IMR-90 (cell line): ENCODE data around the gene FAM90A1. TPM values are rescaled to one million over a fixed set of nuclear protein-coding genes. Genes with fewer than 3 reads are reported as not detected.
"Not testable (repeated sequence)": the region's sequence is repeated elsewhere in the genome, so short reads cannot be mapped to it uniquely, and the experiment has no call there.

ENCODE experiments used
- ATAC-seq: fragments of 200-7000 bp; cut with Tn5 transposase; 2 replicates; pipeline ENCODE4 v1.9.1; 2020; ENCODE audit warnings: low read depth, mild to moderate bottlenecking, moderate library complexity
- BruUV-seq: library from RNA; stranded (reverse); fragments of 400-500 nt; replicated peaks from 2 replicates; lab custom pipeline; 2021; lab: Mats Ljungman, UMichigan
- CTCF ChIA-PET: fragments of 300-600 bp; formaldehyde crosslinking; extraction: SDS; loops from one replicate; lab custom pipeline; 2021; ENCODE audit warnings: antibody characterized with exemption; lab: Yijun Ruan, JAX
- POLR2A ChIA-PET: fragments of 300-600 bp; sonication (Branson Sonifier 250); formaldehyde crosslinking; loops from one replicate; lab custom pipeline; 2022; ENCODE audit warnings: antibody characterized with exemption; ENCODE audit not compliant: unreplicated experiment; lab: Charles Lee
- DNase-seq: peaks from one replicate; pipeline ENCODE4 v3.0.0; 2013
- H2AFZ ChIP-seq: replicated peaks from 2 replicates; pipeline ENCODE3; 2013; ENCODE audit warnings: low read length, mild to moderate bottlenecking; ENCODE audit not compliant: poor library complexity
- H2AK5ac ChIP-seq: 2 replicates; pipeline ENCODE4 v1.6.1; 2013; ENCODE audit warnings: low read depth, low read length, inconsistent platforms
- H2AK9ac ChIP-seq: replicated peaks from 2 replicates; pipeline ENCODE3; 2013; ENCODE audit warnings: mild to moderate bottlenecking, low read depth, low read length, moderate library complexity; ENCODE audit not compliant: poor library complexity
- H2BK120ac ChIP-seq: 2 replicates; pipeline ENCODE4 v1.6.1; 2013; ENCODE audit warnings: low read depth, low read length, inconsistent platforms
- H2BK15ac ChIP-seq: 3 replicates; pipeline ENCODE4 v1.6.1; 2013; ENCODE audit warnings: low read depth, low read length, inconsistent platforms
- H2BK20ac ChIP-seq: 2 replicates; pipeline ENCODE4 v1.6.1; 2013; ENCODE audit warnings: low read depth, mild to moderate bottlenecking, inconsistent platforms, low read length, moderate library complexity
- H2BK5ac ChIP-seq: 2 replicates; pipeline ENCODE4 v1.6.1; 2013; ENCODE audit warnings: mild to moderate bottlenecking, low read depth, low read length, inconsistent platforms; ENCODE audit not compliant: poor library complexity, severe bottlenecking
- H3K14ac ChIP-seq: replicated peaks from 2 replicates; pipeline ENCODE4 v1.6.1; 2013; ENCODE audit warnings: low read depth, low read length, inconsistent platforms
- H3K18ac ChIP-seq: 2 replicates; pipeline ENCODE4 v1.6.1; 2013; ENCODE audit warnings: low read depth, low read length, control low read depth
- H3K23ac ChIP-seq: 2 replicates; pipeline ENCODE4 v1.6.1; 2013; ENCODE audit warnings: low read depth, low read length, inconsistent platforms
- H3K27ac ChIP-seq: 2 replicates; pipeline ENCODE4 v1.5.1; 2013; ENCODE audit warnings: mild to moderate bottlenecking, control low read depth, low read length; ENCODE audit not compliant: insufficient read depth
- H3K27me3 ChIP-seq: 2 replicates; pipeline ENCODE4 v1.6.1; 2013; ENCODE audit warnings: low read length; ENCODE audit not compliant: control insufficient read depth, insufficient read depth
- H3K36me3 ChIP-seq: 2 replicates; pipeline ENCODE4 v1.6.1; 2013; ENCODE audit warnings: low read length, mixed read lengths; ENCODE audit not compliant: control insufficient read depth, insufficient read depth
- H3K4ac ChIP-seq: 2 replicates; pipeline ENCODE4 v1.6.1; 2013; ENCODE audit warnings: low read depth, low read length, inconsistent platforms
- H3K4me1 ChIP-seq: 2 replicates; pipeline ENCODE4 v1.6.1; 2013; ENCODE audit warnings: low read length, mixed read lengths; ENCODE audit not compliant: control insufficient read depth, insufficient read depth
- H3K4me2 ChIP-seq: 2 replicates; pipeline ENCODE4 v1.6.1; 2013; ENCODE audit warnings: low read depth, mild to moderate bottlenecking, control low read depth, low read length, moderate library complexity
- H3K4me3 ChIP-seq: 2 replicates; pipeline ENCODE4 v1.5.1; 2013; ENCODE audit warnings: low read depth, mild to moderate bottlenecking, control low read depth, low read length, moderate library complexity; ENCODE audit not compliant: insufficient read depth
- H3K56ac ChIP-seq: 2 replicates; pipeline ENCODE4 v1.6.1; 2013; ENCODE audit warnings: low read length, inconsistent platforms; ENCODE audit not compliant: insufficient read depth; ENCODE audit errors: extremely low read depth
- H3K79me1 ChIP-seq, 2 experiments: 2 replicates each; pipeline ENCODE4 v1.6.1; 2013; ENCODE audit warnings: low read length in 2 of 2, inconsistent platforms in 1 of 2, low read depth in 1 of 2
- H3K9ac ChIP-seq: 2 replicates; pipeline ENCODE4 v1.6.1; 2013; ENCODE audit warnings: low read depth, low read length, control low read depth
- H3K9me1 ChIP-seq: 2 replicates; pipeline ENCODE4 v1.6.1; 2013; ENCODE audit warnings: low read length, inconsistent platforms; ENCODE audit not compliant: insufficient read depth
- H3K9me3 ChIP-seq: 2 replicates; pipeline ENCODE4 v1.6.1; 2013; ENCODE audit warnings: low read length; ENCODE audit not compliant: control insufficient read depth, insufficient read depth
- H4K20me1 ChIP-seq: 2 replicates; pipeline ENCODE4 v1.6.1; 2013; ENCODE audit warnings: low read length, inconsistent platforms; ENCODE audit not compliant: insufficient read depth
- H4K5ac ChIP-seq: 2 replicates; pipeline ENCODE4 v1.6.1; 2013; ENCODE audit warnings: mild to moderate bottlenecking, low read depth, low read length, control low read depth
- H4K8ac ChIP-seq, 2 experiments: 2 replicates each; pipeline ENCODE4 v1.6.1; 2013; ENCODE audit warnings: low read depth in 2 of 2, low read length in 2 of 2, control low read depth in 1 of 2, inconsistent platforms in 1 of 2
- H4K91ac ChIP-seq: 2 replicates; pipeline ENCODE4 v1.6.1; 2013; ENCODE audit warnings: low read depth, low read length, inconsistent platforms; ENCODE audit not compliant: insufficient read depth
- WGBS, 2 experiments: methylation state at CpG; one replicate each; pipeline versions ENCODE4 v1.1.5 to v1.1.7; 2013; ENCODE audit warnings: missing lambda C conversion rate in 2 of 2; ENCODE audit not compliant: insufficient read length in 1 of 2; ENCODE audit errors: extremely low coverage in 2 of 2; 5-methylcytosine and 5-hydroxymethylcytosine counted together
- dilution Hi-C: fragments of 300-500 bp; cut with HindIII; formaldehyde crosslinking; loops from one replicate; pipeline ENCODE4 v1.14.3; 2018; ENCODE audit warnings: low sequenced_read_pairs; ENCODE audit not compliant: unreplicated experiment
- in situ Hi-C: fragments of 300-500 bp; cut with MboI; formaldehyde crosslinking; loops from 3 replicates; pipeline ENCODE4 v1.14.3; 2019; ENCODE audit warnings: low sequenced_read_pairs, inconsistent platforms, mixed read lengths
- intact Hi-C: fragments of 100-400 bp; cut with micrococcal nuclease; formaldehyde crosslinking; loops from 2 replicates; pipeline ENCODE4 v1.10.0; 2022
- polyA plus RNA-seq, 3 experiments: library from polyadenylated mRNA; depleted of rRNA; stranded (reverse); fragments of >200 nt; gene quantifications; 2 replicates each; pipeline ENCODE4 v1.2.3, GENCODE V29; 2012; ENCODE audit warnings: low replicate concordance in 1 of 3
- total RNA-seq: library from RNA; depleted of rRNA; stranded (reverse); fragments of >200 nt; gene quantifications from 2 replicates; pipeline ENCODE4 v1.2.3, GENCODE V29; 2012

Gene FAM90A1
- total and polyA plus RNA-seq, 2 of the 4 experiments (the other 2 are of a cell fraction): 0.09 TPM; not detected in 1

DNA sequence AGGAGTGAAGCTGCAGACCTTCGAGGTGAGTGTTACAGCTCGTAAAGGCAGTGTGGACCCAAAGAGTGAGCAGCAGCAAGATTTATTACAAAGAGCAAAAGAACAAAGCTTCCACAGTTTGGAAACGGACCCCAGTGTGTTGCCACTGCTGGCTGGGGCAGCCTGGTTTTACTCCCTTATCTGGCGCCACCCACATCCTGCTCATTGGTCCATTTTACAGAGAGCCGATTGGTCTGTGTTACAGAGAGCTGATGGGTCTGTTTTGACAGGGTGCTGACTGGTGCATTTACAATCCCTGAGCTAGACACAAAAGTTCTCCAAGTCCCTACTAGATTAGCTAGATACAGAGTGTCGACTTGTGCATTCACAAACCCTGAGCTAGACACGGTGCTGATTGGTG lies 24.2 kb upstream of the FAM90A1 start:
- ATAC-seq, H3K4ac ChIP-seq, H3K23ac ChIP-seq, H2AK5ac ChIP-seq, DNase-seq, H3K4me1 ChIP-seq, H3K4me2 ChIP-seq, H3K4me3 ChIP-seq, H2BK120ac ChIP-seq, H4K20me1 ChIP-seq, BruUV-seq, dilution Hi-C loops, H2AK9ac ChIP-seq, H3K79me1 ChIP-seq, H3K18ac ChIP-seq, H2BK5ac ChIP-seq, H4K91ac ChIP-seq, H3K14ac ChIP-seq, in situ Hi-C loops, H3K9me3 ChIP-seq, H4K8ac ChIP-seq, H2BK20ac ChIP-seq, H4K5ac ChIP-seq, H2AFZ ChIP-seq, H3K27me3 ChIP-seq, intact Hi-C loops, H3K9ac ChIP-seq, CTCF ChIA-PET, POLR2A ChIA-PET, H3K36me3 ChIP-seq, H2BK15ac ChIP-seq, H3K9me1 ChIP-seq, H3K27ac ChIP-seq, H3K56ac ChIP-seq: not testable (repeated sequence)
- no CpG with 5 or more reads among the region's 7 CpGs for WGBS, 2 experiments
